Measurements from ENCODE around the gene PRR36.

- TF ChIP-seq, protein P1, sequence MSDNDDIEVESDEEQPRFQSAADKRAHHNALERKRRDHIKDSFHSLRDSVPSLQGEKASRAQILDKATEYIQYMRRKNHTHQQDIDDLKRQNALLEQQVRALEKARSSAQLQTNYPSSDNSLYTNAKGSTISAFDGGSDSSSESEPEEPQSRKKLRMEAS (IDR thresholded peaks at IDR 0.05; ENCODE audit: low read depth, low read length) = no peak
- TF ChIP-seq CHD2 (IDR thresholded peaks at IDR 0.05; ENCODE audit: borderline replicate concordance, low read depth, low read length) (no peak), YY1 (IDR thresholded peaks at IDR 0.05; ENCODE audit: low read depth, low read length) (no peak), SIN3A (IDR thresholded peaks at IDR 0.05; ENCODE audit: low read depth, low read length) (no peak), HDAC6 (IDR thresholded peaks at IDR 0.05; ENCODE audit: unreplicated experiment) (no peak), POLR2A (IDR thresholded peaks at IDR 0.05; ENCODE audit: low read depth, low read length) (no peak), EZH2 (IDR thresholded peaks at IDR 0.05; ENCODE audit: borderline replicate concordance, control insufficient read depth, low read depth, low read length) (no peak), LARP7 (IDR thresholded peaks at IDR 0.05) (no peak), STAT1 (conservative IDR thresholded peaks at IDR 0.05) (no peak)
- TF ChIP-seq, protein P2, sequence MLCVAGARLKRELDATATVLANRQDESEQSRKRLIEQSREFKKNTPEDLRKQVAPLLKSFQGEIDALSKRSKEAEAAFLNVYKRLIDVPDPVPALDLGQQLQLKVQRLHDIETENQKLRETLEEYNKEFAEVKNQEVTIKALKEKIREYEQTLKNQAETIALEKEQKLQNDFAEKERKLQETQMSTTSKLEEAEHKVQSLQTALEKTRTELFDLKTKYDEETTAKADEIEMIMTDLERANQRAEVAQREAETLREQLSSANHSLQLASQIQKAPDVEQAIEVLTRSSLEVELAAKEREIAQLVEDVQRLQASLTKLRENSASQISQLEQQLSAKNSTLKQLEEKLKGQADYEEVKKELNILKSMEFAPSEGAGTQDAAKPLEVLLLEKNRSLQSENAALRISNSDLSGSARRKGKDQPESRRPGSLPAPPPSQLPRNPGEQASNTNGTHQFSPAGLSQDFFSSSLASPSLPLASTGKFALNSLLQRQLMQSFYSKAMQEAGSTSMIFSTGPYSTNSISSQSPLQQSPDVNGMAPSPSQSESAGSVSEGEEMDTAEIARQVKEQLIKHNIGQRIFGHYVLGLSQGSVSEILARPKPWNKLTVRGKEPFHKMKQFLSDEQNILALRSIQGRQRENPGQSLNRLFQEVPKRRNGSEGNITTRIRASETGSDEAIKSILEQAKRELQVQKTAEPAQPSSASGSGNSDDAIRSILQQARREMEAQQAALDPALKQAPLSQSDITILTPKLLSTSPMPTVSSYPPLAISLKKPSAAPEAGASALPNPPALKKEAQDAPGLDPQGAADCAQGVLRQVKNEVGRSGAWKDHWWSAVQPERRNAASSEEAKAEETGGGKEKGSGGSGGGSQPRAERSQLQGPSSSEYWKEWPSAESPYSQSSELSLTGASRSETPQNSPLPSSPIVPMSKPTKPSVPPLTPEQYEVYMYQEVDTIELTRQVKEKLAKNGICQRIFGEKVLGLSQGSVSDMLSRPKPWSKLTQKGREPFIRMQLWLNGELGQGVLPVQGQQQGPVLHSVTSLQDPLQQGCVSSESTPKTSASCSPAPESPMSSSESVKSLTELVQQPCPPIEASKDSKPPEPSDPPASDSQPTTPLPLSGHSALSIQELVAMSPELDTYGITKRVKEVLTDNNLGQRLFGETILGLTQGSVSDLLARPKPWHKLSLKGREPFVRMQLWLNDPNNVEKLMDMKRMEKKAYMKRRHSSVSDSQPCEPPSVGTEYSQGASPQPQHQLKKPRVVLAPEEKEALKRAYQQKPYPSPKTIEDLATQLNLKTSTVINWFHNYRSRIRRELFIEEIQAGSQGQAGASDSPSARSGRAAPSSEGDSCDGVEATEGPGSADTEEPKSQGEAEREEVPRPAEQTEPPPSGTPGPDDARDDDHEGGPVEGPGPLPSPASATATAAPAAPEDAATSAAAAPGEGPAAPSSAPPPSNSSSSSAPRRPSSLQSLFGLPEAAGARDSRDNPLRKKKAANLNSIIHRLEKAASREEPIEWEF (IDR thresholded peaks at IDR 0.05; ENCODE audit: insufficient replicate concordance, low read depth, low read length) = no peak
- TF ChIP-seq, protein P3, sequence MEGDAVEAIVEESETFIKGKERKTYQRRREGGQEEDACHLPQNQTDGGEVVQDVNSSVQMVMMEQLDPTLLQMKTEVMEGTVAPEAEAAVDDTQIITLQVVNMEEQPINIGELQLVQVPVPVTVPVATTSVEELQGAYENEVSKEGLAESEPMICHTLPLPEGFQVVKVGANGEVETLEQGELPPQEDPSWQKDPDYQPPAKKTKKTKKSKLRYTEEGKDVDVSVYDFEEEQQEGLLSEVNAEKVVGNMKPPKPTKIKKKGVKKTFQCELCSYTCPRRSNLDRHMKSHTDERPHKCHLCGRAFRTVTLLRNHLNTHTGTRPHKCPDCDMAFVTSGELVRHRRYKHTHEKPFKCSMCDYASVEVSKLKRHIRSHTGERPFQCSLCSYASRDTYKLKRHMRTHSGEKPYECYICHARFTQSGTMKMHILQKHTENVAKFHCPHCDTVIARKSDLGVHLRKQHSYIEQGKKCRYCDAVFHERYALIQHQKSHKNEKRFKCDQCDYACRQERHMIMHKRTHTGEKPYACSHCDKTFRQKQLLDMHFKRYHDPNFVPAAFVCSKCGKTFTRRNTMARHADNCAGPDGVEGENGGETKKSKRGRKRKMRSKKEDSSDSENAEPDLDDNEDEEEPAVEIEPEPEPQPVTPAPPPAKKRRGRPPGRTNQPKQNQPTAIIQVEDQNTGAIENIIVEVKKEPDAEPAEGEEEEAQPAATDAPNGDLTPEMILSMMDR (IDR thresholded peaks at IDR 0.05 in 2 of 3, conservative IDR thresholded peaks at IDR 0.05 in 1 of 3; ENCODE audit: control insufficient read depth in 2 of 3, extremely low read depth in 1 of 3, insufficient read depth in 1 of 3, low read depth in 3 of 3, low read length in 3 of 3) = no peak
- TF ChIP-seq, protein P4, sequence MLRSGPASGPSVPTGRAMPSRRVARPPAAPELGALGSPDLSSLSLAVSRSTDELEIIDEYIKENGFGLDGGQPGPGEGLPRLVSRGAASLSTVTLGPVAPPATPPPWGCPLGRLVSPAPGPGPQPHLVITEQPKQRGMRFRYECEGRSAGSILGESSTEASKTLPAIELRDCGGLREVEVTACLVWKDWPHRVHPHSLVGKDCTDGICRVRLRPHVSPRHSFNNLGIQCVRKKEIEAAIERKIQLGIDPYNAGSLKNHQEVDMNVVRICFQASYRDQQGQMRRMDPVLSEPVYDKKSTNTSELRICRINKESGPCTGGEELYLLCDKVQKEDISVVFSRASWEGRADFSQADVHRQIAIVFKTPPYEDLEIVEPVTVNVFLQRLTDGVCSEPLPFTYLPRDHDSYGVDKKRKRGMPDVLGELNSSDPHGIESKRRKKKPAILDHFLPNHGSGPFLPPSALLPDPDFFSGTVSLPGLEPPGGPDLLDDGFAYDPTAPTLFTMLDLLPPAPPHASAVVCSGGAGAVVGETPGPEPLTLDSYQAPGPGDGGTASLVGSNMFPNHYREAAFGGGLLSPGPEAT (IDR thresholded peaks at IDR 0.05; ENCODE audit: low read depth) = no peak
These were observed 49.4 kb upstream of the PRR36 start for GRCh38 chr19:7923295-7924191.
